Thoracic aorta (tissue), 2 donors: Measurements from ENCODE around the gene MSH6. TPM values are rescaled to one million over a fixed set of nuclear protein-coding genes. Genes with fewer than 3 reads are reported as not detected.

Experiments used
- ATAC-seq: fragments of 150-250 bp; one replicate; pipeline ENCODE4 v1.8.0; 2017; ENCODE audit warnings: low read depth; ENCODE audit not compliant: insufficient number of reproducible peaks, low FRiP score
- DNase-seq: peaks from one replicate; pipeline ENCODE4 v3.0.0-alpha.2; 2020; ENCODE audit warnings: low spot score
- H3K27ac ChIP-seq, 2 donors: fragments of 200-600 bp; sonication (generic); 1 replicate in 1 of 2; 2 replicates in 1 of 2; pipeline ENCODE4 v1.5.1; 2016; ENCODE audit warnings: mild to moderate bottlenecking in 2 of 2, moderate library complexity in 2 of 2
- H3K27me3 ChIP-seq: fragments of 200-600 bp; sonication (generic); replicated peaks from 2 replicates; pipeline ENCODE4 v1.6.0; 2016; ENCODE audit warnings: mild to moderate bottlenecking; ENCODE audit not compliant: insufficient read depth
- H3K36me3 ChIP-seq: fragments of 200-600 bp; sonication (generic); one replicate; pipeline ENCODE4 v1.5.1; 2016
- H3K4me1 ChIP-seq, 2 donors: fragments of 200-600 bp; sonication (generic); 1 replicate in 1 of 2; 2 replicates in 1 of 2; pipeline versions ENCODE4 v1.5.1 to v1.6.0; 2016; ENCODE audit warnings: low read depth in 2 of 2, mild to moderate bottlenecking in 1 of 2; ENCODE audit not compliant: control insufficient read depth in 1 of 2
- H3K4me3 ChIP-seq: fragments of 200-600 bp; sonication (generic); 2 replicates; pipeline ENCODE4 v1.5.1; 2016; ENCODE audit warnings: mild to moderate bottlenecking
- H3K9me3 ChIP-seq: fragments of 200-600 bp; sonication (generic); 2 replicates; pipeline ENCODE4 v1.5.1; 2016
- total RNA-seq, 2 donors: library from RNA; depleted of rRNA; stranded (reverse); fragments of >200 nt; gene quantifications; one replicate each; pipeline versions ENCODE4 v1.1.0 to v1.2.3, GENCODE V29; 2016
- TF ChIP-seq, protein P1 (sequence below): fragments of 200-600 bp; sonication (generic); IDR thresholded peaks from one replicate; pipeline ENCODE4 v1.5.1; 2019; ENCODE audit warnings: antibody characterized with exemption

Gene MSH6
- total RNA-seq, 2 donors from 2014 or later, result 22.6 to 41.2 TPM

DNA sequence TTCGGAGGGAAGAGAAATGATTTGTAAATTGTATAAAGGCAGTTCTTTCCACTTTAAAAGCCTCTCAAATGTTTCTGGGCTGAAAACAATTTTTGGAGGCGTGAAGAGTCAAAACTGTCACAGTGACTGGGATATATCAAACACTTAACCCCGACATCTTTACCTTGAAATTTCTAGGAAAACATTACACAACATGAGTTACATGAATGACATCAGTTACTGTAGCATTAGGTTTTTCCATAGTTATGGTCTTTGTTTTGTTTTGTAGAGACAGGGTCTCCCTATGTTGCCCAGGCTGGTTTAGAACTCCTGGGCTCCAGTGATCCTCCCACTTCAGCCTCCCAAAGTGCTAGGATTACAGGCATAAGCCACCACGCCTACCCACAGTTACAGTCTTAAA, 25.7 kb downstream of the MSH6 start:
- TF ChIP-seq, protein P1, sequence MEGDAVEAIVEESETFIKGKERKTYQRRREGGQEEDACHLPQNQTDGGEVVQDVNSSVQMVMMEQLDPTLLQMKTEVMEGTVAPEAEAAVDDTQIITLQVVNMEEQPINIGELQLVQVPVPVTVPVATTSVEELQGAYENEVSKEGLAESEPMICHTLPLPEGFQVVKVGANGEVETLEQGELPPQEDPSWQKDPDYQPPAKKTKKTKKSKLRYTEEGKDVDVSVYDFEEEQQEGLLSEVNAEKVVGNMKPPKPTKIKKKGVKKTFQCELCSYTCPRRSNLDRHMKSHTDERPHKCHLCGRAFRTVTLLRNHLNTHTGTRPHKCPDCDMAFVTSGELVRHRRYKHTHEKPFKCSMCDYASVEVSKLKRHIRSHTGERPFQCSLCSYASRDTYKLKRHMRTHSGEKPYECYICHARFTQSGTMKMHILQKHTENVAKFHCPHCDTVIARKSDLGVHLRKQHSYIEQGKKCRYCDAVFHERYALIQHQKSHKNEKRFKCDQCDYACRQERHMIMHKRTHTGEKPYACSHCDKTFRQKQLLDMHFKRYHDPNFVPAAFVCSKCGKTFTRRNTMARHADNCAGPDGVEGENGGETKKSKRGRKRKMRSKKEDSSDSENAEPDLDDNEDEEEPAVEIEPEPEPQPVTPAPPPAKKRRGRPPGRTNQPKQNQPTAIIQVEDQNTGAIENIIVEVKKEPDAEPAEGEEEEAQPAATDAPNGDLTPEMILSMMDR, result no peak
- no peak for DNase-seq
- Histone ChIP-seq H3K9me3 (peaks cover under 1% of the 10 kb centered on the region), H3K36me3 (peaks cover 21% of the 10 kb centered on the region), H3K27ac (no peak overlapping the region), H3K27me3 (no peaks in the 10 kb centered on the region), H3K4me1 (no peaks in the 10 kb centered on the region), H3K4me3 (no peak overlapping the region)
- no peak for ATAC-seq

DNA sequence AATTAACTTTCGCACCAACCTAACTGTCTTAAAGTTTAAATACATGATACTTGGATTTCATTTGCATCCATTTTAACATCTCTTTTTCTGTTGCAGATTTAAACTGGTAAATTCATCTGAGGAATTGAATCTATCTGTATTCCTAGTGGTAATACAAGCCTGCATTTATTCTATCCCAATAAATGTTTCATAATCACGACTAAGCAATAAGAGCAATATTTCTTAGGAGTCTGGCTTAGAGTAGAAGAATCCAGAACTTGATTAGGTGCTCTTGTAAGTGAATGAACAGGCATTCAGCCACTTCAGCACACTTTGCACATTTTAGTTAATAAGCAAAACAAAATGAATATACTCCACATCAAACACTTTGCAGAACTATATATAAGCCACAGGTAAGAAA, 27.0 kb downstream of the MSH6 start:
- Histone ChIP-seq H3K9me3 (no peaks in the 10 kb centered on the region), H3K36me3 (peaks cover 11% of the 10 kb centered on the region), H3K4me1 (no peaks in the 10 kb centered on the region), H3K27ac (no peak overlapping the region), H3K27me3 (no peaks in the 10 kb centered on the region), H3K4me3 (no peak overlapping the region)
- TF ChIP-seq, protein P1, result no peak
- ATAC-seq, result no peak
- no peak for DNase-seq

DNA sequence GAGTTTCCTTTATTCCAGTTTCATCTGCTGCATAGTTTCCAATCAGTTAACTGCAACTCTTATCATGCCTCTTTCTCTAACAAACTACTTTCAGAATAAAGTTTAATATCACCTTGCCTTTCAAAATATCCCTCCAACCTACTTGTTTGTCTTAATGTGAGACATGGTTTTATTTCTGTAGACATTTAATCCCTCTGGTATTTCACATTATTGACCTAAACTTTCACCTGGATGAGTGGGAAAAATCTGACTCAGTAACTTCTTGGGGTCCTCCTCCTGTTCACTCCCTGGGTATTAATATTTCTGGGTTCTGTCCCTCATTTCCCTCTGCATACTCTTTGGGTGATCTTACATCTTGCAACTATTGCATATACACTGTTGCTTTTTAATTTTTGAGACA, 27.9 kb downstream of the MSH6 start:
- TF ChIP-seq, protein P1, result no peak
- Histone ChIP-seq H3K9me3 (no peaks in the 10 kb centered on the region), H3K36me3 (peaks cover 19% of the 10 kb centered on the region), H3K4me1 (no peaks in the 10 kb centered on the region), H3K27me3 (no peaks in the 10 kb centered on the region), H3K27ac (no peak overlapping the region), H3K4me3 (no peak overlapping the region)
- DNase-seq (no peak), ATAC-seq (no peak)

DNA sequence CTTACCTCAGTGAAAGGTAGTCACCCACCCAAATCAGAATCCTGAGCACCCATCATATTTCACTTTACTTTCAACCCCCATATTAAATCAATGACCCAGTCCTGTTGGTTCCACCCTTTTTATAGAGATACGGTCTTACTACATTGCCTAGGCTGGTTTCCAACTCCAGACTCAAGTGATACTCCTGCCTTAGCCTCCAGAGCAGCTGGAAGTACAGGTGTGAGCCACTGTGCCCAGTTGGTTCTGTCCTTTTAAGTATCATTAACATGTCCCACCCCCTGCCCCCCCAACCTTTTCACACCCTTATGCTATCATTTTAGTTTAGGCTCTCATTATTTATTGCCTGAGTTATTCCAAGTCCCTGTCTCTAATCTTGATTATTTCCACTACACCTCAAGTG, 28.7 kb downstream of the MSH6 start:
- Histone ChIP-seq H3K9me3 (no peaks in the 10 kb centered on the region), H3K27me3 (no peaks in the 10 kb centered on the region), H3K36me3 (peaks cover 19% of the 10 kb centered on the region), H3K27ac (no peak overlapping the region), H3K4me1 (no peaks in the 10 kb centered on the region), H3K4me3 (no peak overlapping the region)
- ATAC-seq (no peak), DNase-seq (no peak)
- TF ChIP-seq, protein P1, result no peak

DNA sequence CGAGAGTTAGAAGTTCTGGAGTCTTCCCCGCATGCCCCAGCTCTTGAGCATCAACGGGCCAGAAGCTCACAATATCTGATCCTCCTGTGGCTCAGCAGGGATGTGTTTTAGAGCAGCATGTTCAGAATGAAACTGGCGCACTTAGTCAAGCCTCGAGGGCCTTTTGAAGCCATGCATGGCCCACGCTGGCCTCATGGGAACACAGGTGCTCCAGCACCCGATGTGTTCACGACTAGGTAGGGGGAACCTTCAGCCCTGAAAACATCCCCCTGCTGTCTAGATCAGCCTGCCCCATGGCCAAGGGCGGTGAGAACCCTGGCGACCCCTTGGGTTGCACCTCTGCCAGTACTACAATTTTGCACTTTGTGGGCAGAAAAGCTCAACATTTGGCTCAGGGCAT, 32.8 kb downstream of the MSH6 start:
- Histone ChIP-seq H3K27ac (no peak overlapping the region), H3K9me3 (no peaks in the 10 kb centered on the region), H3K36me3 (peaks cover 25% of the 10 kb centered on the region), H3K4me1 (no peaks in the 10 kb centered on the region), H3K4me3 (no peak overlapping the region), H3K27me3 (no peaks in the 10 kb centered on the region)
- no peak for ATAC-seq
- no peak for DNase-seq
- TF ChIP-seq, protein P1, result no peak
